B cell (primary cell): ENCODE results near the gene NCBP3. TPM values are rescaled to one million over a fixed set of nuclear protein-coding genes. Genes with fewer than 3 reads are reported as not detected.

Source experiments
- ATAC-seq: fragments of 200-7000 bp; cut with Tn5 transposase; one replicate; pipeline ENCODE4 v1.10.0; 2021; ENCODE audit warnings: low read depth, mild to moderate bottlenecking, moderate number of reproducible peaks, moderate library complexity
- CTCF ChIA-PET: fragments of 350-600 bp; sonication (Branson Sonifier 250); formaldehyde crosslinking; loops from one replicate; lab custom pipeline; 2021; ENCODE audit warnings: antibody characterized with exemption, inconsistent platforms; lab: Charles Lee
- POLR2A ChIA-PET: fragments of 350-600 bp; sonication (Branson Sonifier 250); formaldehyde crosslinking; loops from one replicate; lab custom pipeline; 2021; ENCODE audit warnings: antibody characterized with exemption; lab: Charles Lee
- DNase-seq: peaks from one replicate; pipeline ENCODE4 v3.0.0; 2013
- H2AFZ ChIP-seq: 2 replicates; pipeline ENCODE4 v1.6.1; 2012; ENCODE audit warnings: mild to moderate bottlenecking, low read depth, low read length; ENCODE audit not compliant: insufficient read depth, poor library complexity, severe bottlenecking
- H3K27ac ChIP-seq, 2 donors: 1 replicate in 1 of 2; 2 replicates in 1 of 2; pipeline ENCODE4 v1.5.1; 2012 to 2013; ENCODE audit warnings: low read length in 2 of 2, mild to moderate bottlenecking in 2 of 2, moderate library complexity in 1 of 2
- H3K27me3 ChIP-seq, 4 experiments: fragments of 200-600 bp in 1 of 4; sonication (generic) in 1 of 4; replicated peaks in 1 of 4; 1 replicate in 2 of 4; 2 replicates in 2 of 4; pipeline versions ENCODE4 v1.6.1 to v1.7.0; 2013 to 2016; ENCODE audit warnings: low read length in 3 of 4, mild to moderate bottlenecking in 2 of 4, mixed read lengths in 1 of 4, moderate library complexity in 1 of 4; ENCODE audit not compliant: insufficient read depth in 4 of 4, control insufficient read depth in 3 of 4; ENCODE audit errors: control extremely low read depth in 1 of 4
- H3K36me3 ChIP-seq, 2 experiments: replicated peaks in 1 of 2; 1 replicate in 1 of 2; 2 replicates in 1 of 2; pipeline versions ENCODE4 v1.6.1 to v1.7.1; 2013; ENCODE audit warnings: low read length in 1 of 2; ENCODE audit not compliant: insufficient read depth in 2 of 2, control insufficient read depth in 1 of 2; ENCODE audit errors: control extremely low read depth in 1 of 2, extremely low read depth in 1 of 2
- H3K4me1 ChIP-seq, 2 donors: fragments of 200-600 bp in 1 of 2; sonication (generic) in 1 of 2; 1 replicate in 1 of 2; 2 replicates in 1 of 2; pipeline versions ENCODE4 v1.5.1 to v1.6.1; 2013 to 2017; ENCODE audit warnings: low read length in 2 of 2; ENCODE audit not compliant: control insufficient read depth in 2 of 2, insufficient read depth in 2 of 2
- H3K4me2 ChIP-seq: replicated peaks from 2 replicates; pipeline ENCODE3; 2012; ENCODE audit warnings: mild to moderate bottlenecking, low read depth, low read length; ENCODE audit not compliant: poor library complexity, severe bottlenecking
- H3K4me3 ChIP-seq, 5 experiments: fragments of 200-600 bp in 1 of 5; sonication (generic) in 1 of 5; 1 replicate in 3 of 5; 2 replicates in 2 of 5; pipeline versions ENCODE4 v1.5.1 to v1.7.0; 2011 to 2016; ENCODE audit warnings: low read length in 4 of 5, mild to moderate bottlenecking in 4 of 5, low read depth in 2 of 5, control low read depth in 1 of 5, moderate library complexity in 1 of 5; ENCODE audit not compliant: insufficient read depth in 1 of 5; ENCODE audit errors: control extremely low read depth in 1 of 5, extremely low read depth in 1 of 5
- H3K79me2 ChIP-seq: fragments of 200-600 bp; sonication (generic); one replicate; pipeline ENCODE4 v1.6.0; 2016; ENCODE audit warnings: low read length; ENCODE audit not compliant: control insufficient read depth, insufficient read depth
- H3K9ac ChIP-seq: fragments of 200-600 bp; sonication (generic); 2 replicates; pipeline ENCODE4 v1.6.1; 2017; ENCODE audit warnings: mild to moderate bottlenecking, low read length, moderate library complexity
- H3K9me3 ChIP-seq, 3 donors: one replicate each; pipeline versions ENCODE4 v1.6.1 to v1.7.1; 2013; ENCODE audit warnings: low read length in 2 of 3; ENCODE audit not compliant: control insufficient read depth in 2 of 3, insufficient read depth in 1 of 3; ENCODE audit errors: control extremely low read depth in 1 of 3
- H4K20me1 ChIP-seq: 2 replicates; pipeline ENCODE4 v1.6.0; 2012; ENCODE audit warnings: mild to moderate bottlenecking, low read length; ENCODE audit not compliant: insufficient read depth, control insufficient read depth, poor library complexity, severe bottlenecking
- H3K27ac Mint-ChIP-seq: one replicate; pipeline ENCODE4 v1.8.0; 2021; ENCODE audit warnings: mixed read lengths
- H3K27me3 Mint-ChIP-seq: one replicate; pipeline ENCODE4 v1.8.0; 2021; ENCODE audit warnings: mixed read lengths
- H3K4me1 Mint-ChIP-seq: one replicate; pipeline ENCODE4 v1.8.0; 2021; ENCODE audit warnings: mixed read lengths
- H3K4me3 Mint-ChIP-seq: one replicate; pipeline ENCODE4 v1.8.0; 2021; ENCODE audit warnings: mixed read lengths
- H3K9me3 Mint-ChIP-seq: one replicate; pipeline ENCODE4 v1.8.0; 2022; ENCODE audit warnings: mixed read lengths; ENCODE audit not compliant: insufficient read depth
- EZH2 ChIP-seq: IDR thresholded peaks from 2 replicates; pipeline ENCODE4 v1.6.1; 2012; ENCODE audit warnings: borderline replicate concordance, low read depth, mild to moderate bottlenecking, moderate library complexity, low read length; ENCODE audit not compliant: insufficient read depth, poor library complexity, severe bottlenecking
- WGBS: methylation state at CpG from one replicate; pipeline ENCODE4 v1.1.5; 2013; ENCODE audit warnings: missing lambda C conversion rate; ENCODE audit not compliant: insufficient coverage; 5-methylcytosine and 5-hydroxymethylcytosine counted together
- intact Hi-C: fragments of 100-400 bp; cut with micrococcal nuclease; formaldehyde crosslinking; loops from one replicate; pipeline ENCODE4 v1.10.0; 2022
- polyA plus RNA-seq: library from polyadenylated mRNA; depleted of rRNA; stranded (reverse); fragments of >200 nt; gene quantifications from 2 replicates; pipeline ENCODE4 v1.2.3, GENCODE V29; 2012
- total RNA-seq, 2 donors: library from RNA; stranded (reverse); fragments of 120-200 nt in 1 of 2; gene quantifications; 1 replicate in 1 of 2; 2 replicates in 1 of 2; pipeline versions ENCODE4 v1.2.3 to v1.2.4, GENCODE V29; 2013 to 2022
- TF ChIP-seq, protein P1 (sequence below): fragments of 200-600 bp; IDR thresholded peaks from one replicate; pipeline ENCODE4 v1.8.0; 2022; ENCODE audit warnings: antibody characterized with exemption, mild to moderate bottlenecking

The NCBP3 gene
- total and polyA plus RNA-seq, 2 donors (not counting 1 experiment from before 2014, with no cell fraction given), result 11.1 to 71.7 TPM

DNA sequence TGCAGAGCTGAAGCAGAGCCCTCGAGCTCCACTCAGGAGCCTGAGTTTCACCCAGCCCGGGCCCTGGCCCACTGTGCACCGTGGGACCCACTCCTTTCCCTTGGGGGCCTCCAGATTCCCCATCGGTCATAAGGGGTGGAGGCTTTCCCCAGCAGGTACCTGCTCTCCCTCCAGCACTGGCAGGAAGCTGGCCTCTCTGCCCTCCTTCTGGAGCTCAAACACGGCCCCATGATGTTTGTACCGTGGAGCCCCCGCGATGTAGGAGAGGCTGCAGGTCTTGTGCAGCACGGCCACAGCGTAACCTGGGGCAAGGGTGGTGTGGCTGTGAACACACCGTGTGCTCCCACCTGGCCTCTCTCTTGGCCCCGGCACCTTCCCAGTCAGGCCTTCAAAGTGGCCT lies 92.4 kb downstream of the NCBP3 start:
- no peaks in the 10 kb centered on the region for H3K27me3 Mint-ChIP-seq
- H3K4me3 ChIP-seq, result no peak overlapping the region
- no peak overlapping the region for H2AFZ ChIP-seq
- intact Hi-C loops, result no loop called here
- H3K9ac ChIP-seq, result no peak overlapping the region
- ATAC-seq (no peak), DNase-seq (no peak)
- TF ChIP-seq, protein P1, sequence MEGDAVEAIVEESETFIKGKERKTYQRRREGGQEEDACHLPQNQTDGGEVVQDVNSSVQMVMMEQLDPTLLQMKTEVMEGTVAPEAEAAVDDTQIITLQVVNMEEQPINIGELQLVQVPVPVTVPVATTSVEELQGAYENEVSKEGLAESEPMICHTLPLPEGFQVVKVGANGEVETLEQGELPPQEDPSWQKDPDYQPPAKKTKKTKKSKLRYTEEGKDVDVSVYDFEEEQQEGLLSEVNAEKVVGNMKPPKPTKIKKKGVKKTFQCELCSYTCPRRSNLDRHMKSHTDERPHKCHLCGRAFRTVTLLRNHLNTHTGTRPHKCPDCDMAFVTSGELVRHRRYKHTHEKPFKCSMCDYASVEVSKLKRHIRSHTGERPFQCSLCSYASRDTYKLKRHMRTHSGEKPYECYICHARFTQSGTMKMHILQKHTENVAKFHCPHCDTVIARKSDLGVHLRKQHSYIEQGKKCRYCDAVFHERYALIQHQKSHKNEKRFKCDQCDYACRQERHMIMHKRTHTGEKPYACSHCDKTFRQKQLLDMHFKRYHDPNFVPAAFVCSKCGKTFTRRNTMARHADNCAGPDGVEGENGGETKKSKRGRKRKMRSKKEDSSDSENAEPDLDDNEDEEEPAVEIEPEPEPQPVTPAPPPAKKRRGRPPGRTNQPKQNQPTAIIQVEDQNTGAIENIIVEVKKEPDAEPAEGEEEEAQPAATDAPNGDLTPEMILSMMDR, result no peak
- no peak for TF ChIP-seq EZH2
- peaks cover 26% of the 10 kb centered on the region for H3K4me1 Mint-ChIP-seq
- no peaks in the 10 kb centered on the region for H4K20me1 ChIP-seq
- H3K9me3 ChIP-seq, result peaks cover 0 to 6% (median 0%) of the 10 kb centered on the region in 3 donors
- no peak overlapping the region for H3K27ac Mint-ChIP-seq
- 92% methylated on average over 10 of the region's 12 CpGs for WGBS
- no peak overlapping the region for H3K27ac ChIP-seq
- no peaks in the 10 kb centered on the region for H3K79me2 ChIP-seq
- no peak overlapping the region for H3K4me2 ChIP-seq
- ChIA-PET CTCF (interaction anchor here (1.3 to 20.4 kb wide), 2 partner anchors 17 to 72 kb away, joined by 4 to 176 read pairs; no protein-coding TSS in a partner anchor), POLR2A (no interaction called here)
- H3K9me3 Mint-ChIP-seq, result no peaks in the 10 kb centered on the region
- no peaks in the 10 kb centered on the region for H3K36me3 ChIP-seq
- peaks cover 3 to 32% of the 10 kb centered on the region in 2 donors for H3K4me1 ChIP-seq
- no peak overlapping the region for H3K4me3 Mint-ChIP-seq
- H3K27me3 ChIP-seq, result no peaks in the 10 kb centered on the region

Other genes starting within 250 kb of the NCBP3 start
- 9.3 and 10.2 TPM in 2 replicates for gene TRPV1, start 236.8 kb downstream of the NCBP3 start, total RNA-seq
- 5.0 and 5.7 TPM in 2 replicates for gene TRPV1, start 236.8 kb downstream of the NCBP3 start, polyA plus RNA-seq
- 16.1 and 17.5 TPM in 2 replicates for gene SHPK, start 210.0 kb downstream of the NCBP3 start, total RNA-seq
- gene SHPK, start 210.0 kb downstream of the NCBP3 start, polyA plus RNA-seq, result 3.8 and 5.9 TPM in 2 replicates
- gene CTNS, start 209.5 kb downstream of the NCBP3 start, total RNA-seq, result 23.1 and 24.7 TPM in 2 replicates
- 10.2 and 11.6 TPM in 2 replicates for gene CTNS, start 209.5 kb downstream of the NCBP3 start, polyA plus RNA-seq
- gene TAX1BP3, start 177.7 kb downstream of the NCBP3 start, total RNA-seq, result 17.1 and 17.7 TPM in 2 replicates
- gene TAX1BP3, start 177.7 kb downstream of the NCBP3 start, polyA plus RNA-seq, result 14.6 and 22.1 TPM in 2 replicates
- 23.4 and 26.6 TPM in 2 replicates for gene EMC6, start 177.4 kb downstream of the NCBP3 start, total RNA-seq
- 16.6 and 21.1 TPM in 2 replicates for gene EMC6, start 177.4 kb downstream of the NCBP3 start, polyA plus RNA-seq
- gene P2RX5, start 150.1 kb downstream of the NCBP3 start, total RNA-seq, result 405 and 410 TPM in 2 replicates
- 436 and 745 TPM in 2 replicates for gene P2RX5, start 150.1 kb downstream of the NCBP3 start, polyA plus RNA-seq
- 2.4 and 3.1 TPM in 2 replicates for gene HASPIN, start 122.3 kb downstream of the NCBP3 start, total RNA-seq
- 0.28 and 0.30 TPM in 2 replicates for gene HASPIN, start 122.3 kb downstream of the NCBP3 start, polyA plus RNA-seq
- 48.2 and 49.8 TPM in 2 replicates for gene ITGAE, start 45.1 kb downstream of the NCBP3 start, total RNA-seq
- gene ITGAE, start 45.1 kb downstream of the NCBP3 start, polyA plus RNA-seq, result 83.7 and 95.6 TPM in 2 replicates
- 35.9 and 37.1 TPM in 2 replicates for gene CAMKK1, start 46.8 kb upstream of the NCBP3 start, total RNA-seq
- gene CAMKK1, start 46.8 kb upstream of the NCBP3 start, polyA plus RNA-seq, result 4.5 and 11.6 TPM in 2 replicates
- 84.7 and 86.5 TPM in 2 replicates for gene P2RX1, start 70.2 kb upstream of the NCBP3 start, total RNA-seq
- 25.7 and 37.7 TPM in 2 replicates for gene P2RX1, start 70.2 kb upstream of the NCBP3 start, polyA plus RNA-seq
- gene ATP2A3, start 118.2 kb upstream of the NCBP3 start, total RNA-seq, result 817 and 821 TPM in 2 replicates
- gene ATP2A3, start 118.2 kb upstream of the NCBP3 start, polyA plus RNA-seq, result 697 and 908 TPM in 2 replicates